Subcutaneous adipose tissue (tissue), 4 donors: ENCODE results near the gene D2HGDH. TPM values are rescaled to one million over a fixed set of nuclear protein-coding genes. Genes with fewer than 3 reads are reported as not detected.

Experiments
- CTCF ChIP-seq: fragments of 450-650 bp; IDR thresholded peaks from one replicate; pipeline ENCODE4 v1.5.1; 2016; ENCODE audit warnings: low read depth, mild to moderate bottlenecking, control low read depth, antibody characterized with exemption, moderate library complexity
- total RNA-seq, 4 donors: library from RNA; depleted of rRNA; stranded (reverse); fragments of >200 nt; gene quantifications; one replicate each; pipeline ENCODE4 v1.1.0, GENCODE V29; 2016

The D2HGDH gene
- total RNA-seq: 10 to 100 TPM; 12.1 to 44.3 (median 13.4) TPM

GRCh38 chr2:241734467-241735208, at the start of gene D2HGDH:
TSS of gene D2HGDH (plus strand) at chr2:241734630. CDS start at chr2:241735225, 595 bp downstream.
- no peak for TF ChIP-seq CTCF

- no peak for TF ChIP-seq CTCF
These were observed 48.1 kb upstream of the D2HGDH start for GRCh38 chr2:241686324-241686649.

GRCh38 chr2:241686650-241687425, 47.6 kb upstream of the D2HGDH start, which contains the start of gene DTYMK:
TSS of gene DTYMK (minus strand) at chr2:241686815. CDS start at chr2:241686783, 32 bp downstream.
- no peak for TF ChIP-seq CTCF

GRCh38 chr2:241689306-241689705, 45.1 kb upstream of the D2HGDH start:
- TF ChIP-seq CTCF: no peak

GRCh38 chr2:241690202-241690717, 44.2 kb upstream of the D2HGDH start:
- no peak for TF ChIP-seq CTCF

GRCh38 chr2:241692448-241692847, 42.0 kb upstream of the D2HGDH start:
- no peak for TF ChIP-seq CTCF

GRCh38 chr2:241695651-241696050, 38.8 kb upstream of the D2HGDH start:
- TF ChIP-seq CTCF: no peak
